Epithelial cell of esophagus (primary cell): ENCODE results near the gene FBXL7.

ENCODE experiments used
- DNase-seq: peaks from one replicate; pipeline ENCODE4 v3.0.0; 2010; ENCODE audit warnings: low read depth
- H3K4me3 ChIP-seq: 2 replicates; pipeline ENCODE4 v1.5.1; 2011; ENCODE audit warnings: mild to moderate bottlenecking, low read length, control low read depth
- CTCF ChIP-seq: IDR thresholded peaks from 2 replicates; pipeline ENCODE4 v1.5.1; 2011; ENCODE audit warnings: low read depth, mild to moderate bottlenecking, low read length, control low read depth, inconsistent platforms; ENCODE audit not compliant: insufficient read depth; ENCODE audit errors: missing control alignments

The FBXL7 gene

GRCh38 chr5:15510092-15510491, 10.1 kb downstream of the FBXL7 start:
- DNase-seq, result no peak
- TF ChIP-seq CTCF, result no peak
- no peak overlapping the region for H3K4me3 ChIP-seq

GRCh38 chr5:15510831-15511230, 10.9 kb downstream of the FBXL7 start:
- no peak overlapping the region for H3K4me3 ChIP-seq
- no peak for TF ChIP-seq CTCF
- peak; percentile 29 for DNase-seq

GRCh38 chr5:15513431-15513830, 13.5 kb downstream of the FBXL7 start:
- no peak overlapping the region for H3K4me3 ChIP-seq
- TF ChIP-seq CTCF, result no peak
- no peak for DNase-seq

- TF ChIP-seq CTCF, result no peak
- H3K4me3 ChIP-seq, result no peak overlapping the region
- no peak for DNase-seq
These were observed 13.9 kb downstream of the FBXL7 start for GRCh38 chr5:15513911-15514310.

- no peak for DNase-seq
- no peak overlapping the region for H3K4me3 ChIP-seq
- TF ChIP-seq CTCF, result no peak
These were observed 15.2 kb downstream of the FBXL7 start for GRCh38 chr5:15515229-15515628.

GRCh38 chr5:15516486-15516885, 16.5 kb downstream of the FBXL7 start:
- H3K4me3 ChIP-seq, result no peak overlapping the region
- TF ChIP-seq CTCF, result no peak
- DNase-seq, result no peak

GRCh38 chr5:15518786-15519185, 18.8 kb downstream of the FBXL7 start:
- DNase-seq, result no peak
- H3K4me3 ChIP-seq, result no peak overlapping the region
- TF ChIP-seq CTCF, result no peak
